Umbilical cord (tissue), 2 donors: ENCODE data around the gene CD96. TPM values are rescaled to one million over a fixed set of nuclear protein-coding genes. Genes with fewer than 3 reads are reported as not detected.
"Not testable (repeated sequence)": the region's sequence is repeated elsewhere in the genome, so short reads cannot be mapped to it uniquely, and the experiment has no call there.

ENCODE experiments used
- DNase-seq: peaks from one replicate; pipeline ENCODE4 v3.0.0-alpha.2; 2015; ENCODE audit warnings: low spot score
- total RNA-seq: library from RNA; depleted of rRNA; stranded (reverse); fragments of >200 nt; gene quantifications from one replicate; pipeline ENCODE4 v1.2.3, GENCODE V29; 2014; ENCODE audit warnings: low replicate concordance; ENCODE audit not compliant: insufficient read depth

Gene CD96
- 1.4 TPM for total RNA-seq

GRCh38 chr3:111541911-111542483 lies at the start of gene CD96:
Gene CD96 (plus strand): TSS chr3:111542197. CDS start chr3:111542249, 52 bp downstream.
- DNase-seq: no peak

- DNase-seq: no peak
Measured at GRCh38 chr3:111493276-111493675, 48.7 kb upstream of the CD96 start.

GRCh38 chr3:111496894-111497559 lies 45.0 kb upstream of the CD96 start:
- DNase-seq: no peak

- no peak for DNase-seq
Measured at GRCh38 chr3:111498022-111498421, 44.0 kb upstream of the CD96 start.

- no peak for DNase-seq
Measured at GRCh38 chr3:111506435-111506834, 35.6 kb upstream of the CD96 start.

- no peak for DNase-seq
Measured at GRCh38 chr3:111509308-111509707, 32.7 kb upstream of the CD96 start.

GRCh38 chr3:111517801-111518200 lies 24.2 kb upstream of the CD96 start:
- peak; percentile 25 for DNase-seq

GRCh38 chr3:111519178-111519855 lies 22.7 kb upstream of the CD96 start:
- no peak for DNase-seq

GRCh38 chr3:111521891-111522290 lies 20.1 kb upstream of the CD96 start:
- no peak for DNase-seq

- not testable (repeated sequence) for DNase-seq
Measured at GRCh38 chr3:111524486-111524885, 17.5 kb upstream of the CD96 start.

- DNase-seq: no peak
Measured at GRCh38 chr3:111531446-111531845, 10.6 kb upstream of the CD96 start.

- no peak for DNase-seq
Measured at GRCh38 chr3:111534701-111535100, 7.3 kb upstream of the CD96 start.

- no peak for DNase-seq
Measured at GRCh38 chr3:111538111-111538510, 3.9 kb upstream of the CD96 start.

- peak; percentile 54 for DNase-seq
Measured at GRCh38 chr3:111538681-111539083, 3.3 kb upstream of the CD96 start.

- peak; percentile 76 for DNase-seq
Measured at GRCh38 chr3:111539351-111540331, 2.4 kb upstream of the CD96 start.

GRCh38 chr3:111541391-111541790 lies 606 bp upstream of the CD96 start:
- no peak for DNase-seq

- DNase-seq: peak; percentile 75
Measured at GRCh38 chr3:111542611-111543300, 759 bp downstream of the CD96 start.

- DNase-seq: no peak
Measured at GRCh38 chr3:111545349-111545748, 3.4 kb downstream of the CD96 start.

- DNase-seq: no peak
Measured at GRCh38 chr3:111547631-111548030, 5.6 kb downstream of the CD96 start.

GRCh38 chr3:111548092-111548491 lies 6.1 kb downstream of the CD96 start:
- DNase-seq: no peak

GRCh38 chr3:111548756-111549155 lies 6.8 kb downstream of the CD96 start:
- DNase-seq: no peak
